IgD-negative memory B cell (primary cell): Measurements from ENCODE around the gene NCKAP5. TPM values are rescaled to one million over a fixed set of nuclear protein-coding genes. Genes with fewer than 3 reads are reported as not detected.
A peak's percentile ranks its signal among the peaks of the same experiment; 100 is the strongest.

ENCODE experiments used
- H3K27ac Mint-ChIP-seq, 3 donors: one replicate each; pipeline ENCODE4 v1.8.0; 2020 to 2022; ENCODE audit warnings: mild to moderate bottlenecking in 3 of 3, mixed read lengths in 3 of 3, moderate library complexity in 1 of 3
- H3K27me3 Mint-ChIP-seq: one replicate; pipeline ENCODE4 v1.8.0; 2021; ENCODE audit warnings: mixed read lengths
- H3K36me3 Mint-ChIP-seq: one replicate; pipeline ENCODE4 v1.8.0; 2020; ENCODE audit warnings: mild to moderate bottlenecking, mixed read lengths
- H3K4me1 Mint-ChIP-seq, 3 donors: one replicate each; pipeline ENCODE4 v1.8.0; 2020 to 2022; ENCODE audit warnings: mixed read lengths in 3 of 3, mild to moderate bottlenecking in 1 of 3
- H3K4me3 Mint-ChIP-seq, 4 donors: one replicate each; pipeline ENCODE4 v1.8.0; 2020 to 2022; ENCODE audit warnings: mild to moderate bottlenecking in 4 of 4, mixed read lengths in 4 of 4, moderate library complexity in 3 of 4
- H3K9me3 Mint-ChIP-seq, 3 donors: one replicate each; pipeline ENCODE4 v1.8.0; 2020 to 2021; ENCODE audit warnings: mixed read lengths in 3 of 3, mild to moderate bottlenecking in 1 of 3
- polyA plus RNA-seq: library from polyadenylated mRNA; unstranded; fragments of 300-500 nt; fragmentation: Illumina TruSeq; gene quantifications from one replicate; pipeline ENCODE4 v1.2.3, GENCODE V29; 2021

NCKAP5 gene
- polyA plus RNA-seq, 1 donor from 2014 or later = not detected

DNA sequence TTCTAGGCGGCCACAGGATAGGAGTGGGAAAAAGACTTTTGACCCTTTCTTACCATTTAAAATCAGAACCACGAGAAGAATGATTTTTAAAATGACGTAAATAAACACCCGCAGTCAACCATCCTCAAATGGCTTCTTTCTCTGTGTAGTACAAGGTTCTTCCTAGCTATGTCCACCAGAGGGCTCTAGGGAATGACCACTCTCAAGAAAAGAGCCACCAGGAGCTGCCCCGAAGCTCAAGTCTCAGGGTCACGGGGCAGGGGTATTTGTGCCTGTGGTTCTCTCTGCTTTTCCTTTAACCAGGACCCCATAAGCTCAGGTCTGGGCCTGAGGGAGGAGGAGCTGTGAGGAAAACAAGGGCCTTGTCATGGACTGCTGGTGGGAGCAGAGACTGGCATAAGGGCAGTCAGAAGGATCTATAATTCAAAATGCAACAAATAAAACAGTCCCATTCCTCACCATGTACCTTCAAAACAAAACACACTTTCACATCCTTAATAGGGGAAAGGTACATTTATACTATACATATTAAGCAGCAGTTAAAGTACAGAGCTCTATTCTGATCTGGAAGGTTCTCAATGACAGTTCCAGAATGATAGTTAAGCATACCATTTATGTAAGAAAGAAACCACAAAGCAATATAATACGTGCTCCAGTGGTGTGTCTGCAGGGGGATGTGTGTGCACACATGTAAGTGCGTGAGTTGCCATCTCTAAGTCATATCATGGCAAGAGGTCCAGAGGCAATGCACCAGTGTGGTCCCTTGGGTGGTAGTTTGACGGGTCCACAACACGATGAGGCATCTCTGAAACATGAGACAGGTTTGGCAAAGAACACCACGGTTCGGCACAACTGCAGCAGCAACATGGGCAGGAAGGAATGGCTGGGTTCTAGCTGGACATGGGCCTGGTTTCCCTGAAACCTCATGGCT, 916.9 kb downstream of the NCKAP5 start:
- peaks cover 0 to 4% (median 1%) of the 10 kb centered on the region in 3 donors for H3K9me3 Mint-ChIP-seq

DNA sequence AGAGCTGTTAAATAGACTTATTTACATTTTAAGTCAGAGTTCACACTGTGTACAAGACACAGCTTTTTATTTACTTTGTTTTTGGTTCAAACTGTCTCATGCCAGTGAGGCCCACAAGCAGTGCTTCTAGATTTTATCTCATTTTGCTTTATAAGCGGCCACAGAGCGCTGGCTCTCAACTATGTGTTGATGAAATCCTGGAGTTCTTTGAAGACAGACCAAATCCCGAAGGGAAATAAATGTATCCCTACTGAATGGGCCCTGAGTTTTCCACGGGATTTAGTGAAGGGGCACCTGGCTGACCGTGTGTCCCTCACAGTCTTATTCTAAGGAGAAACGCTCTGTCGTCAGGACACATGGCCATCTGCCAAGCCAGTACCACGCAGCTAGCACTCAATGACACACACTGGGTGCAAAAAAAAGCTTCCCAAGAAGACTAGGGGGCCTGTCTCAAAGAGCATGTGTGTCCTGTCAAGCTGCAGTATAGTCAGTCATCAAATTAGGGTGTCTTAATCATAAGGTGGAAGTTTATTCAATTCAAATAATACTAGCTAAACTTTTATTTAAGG, 921.6 kb downstream of the NCKAP5 start:
- H3K4me1 Mint-ChIP-seq = peaks cover 5 to 27% (median 20%) of the 10 kb centered on the region in 3 donors
- peaks cover 8% of the 10 kb centered on the region for H3K27me3 Mint-ChIP-seq
- peak overlapping the region in 2 of 3 donors; percentile 64 to 80 for H3K27ac Mint-ChIP-seq
- no peaks in the 10 kb centered on the region for H3K36me3 Mint-ChIP-seq
- H3K4me3 Mint-ChIP-seq = peak overlapping the region in 1 of 4 donors; percentile 68
- peaks cover 0 to 2% (median 0%) of the 10 kb centered on the region in 3 donors for H3K9me3 Mint-ChIP-seq

More for the DNA sequence above, 916.9 kb downstream of the NCKAP5 start:
- H3K27ac Mint-ChIP-seq = no peak overlapping the region
- H3K4me1 Mint-ChIP-seq = peaks cover 0 to 4% (median 4%) of the 10 kb centered on the region in 3 donors
- H3K4me3 Mint-ChIP-seq = no peak overlapping the region
- no peaks in the 10 kb centered on the region for H3K36me3 Mint-ChIP-seq
- peaks cover 5% of the 10 kb centered on the region for H3K27me3 Mint-ChIP-seq

DNA sequence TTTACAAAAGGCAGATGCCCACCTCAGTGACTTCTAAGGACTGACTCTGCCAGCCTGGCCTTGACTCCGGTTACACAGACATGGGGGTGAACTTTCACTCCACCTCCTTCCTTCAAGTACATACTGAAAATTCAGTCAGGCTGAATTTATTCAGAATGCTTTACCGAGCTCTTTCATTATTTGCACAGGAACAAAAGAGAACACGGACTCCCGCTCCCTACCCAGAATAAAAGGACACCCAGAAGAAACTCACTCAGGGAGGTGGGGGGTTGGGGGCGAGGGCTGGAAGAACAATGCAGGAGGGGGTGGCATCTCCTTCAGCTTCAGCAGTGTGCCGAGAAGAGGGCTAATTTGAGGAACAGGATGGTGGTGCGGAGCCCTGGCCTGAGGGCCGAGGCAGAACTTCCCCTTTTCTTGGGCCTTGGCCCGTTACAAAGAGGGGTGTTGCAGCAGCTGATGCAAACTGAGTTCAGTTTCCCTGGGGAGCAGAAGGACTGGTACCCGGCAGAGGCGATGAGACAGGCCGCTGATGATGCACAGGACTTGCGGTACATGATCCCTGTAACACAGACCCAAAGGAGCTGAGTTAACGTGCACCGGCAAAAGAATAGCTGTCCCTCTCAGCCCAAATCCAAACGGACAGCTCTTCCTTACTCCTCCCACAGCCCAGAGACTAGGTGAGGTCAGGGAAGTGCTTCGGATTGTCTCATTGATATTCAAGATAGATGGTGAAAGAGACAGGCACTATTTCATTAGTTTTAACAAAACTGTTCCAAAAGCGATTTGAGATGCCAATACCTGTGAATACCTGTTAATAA, 922.3 kb downstream of the NCKAP5 start:
- H3K27me3 Mint-ChIP-seq = peaks cover 8% of the 10 kb centered on the region
- no peaks in the 10 kb centered on the region for H3K36me3 Mint-ChIP-seq
- H3K4me3 Mint-ChIP-seq = peak overlapping the region in 3 of 4 donors; percentile 9 to 79 (median 42)
- H3K4me1 Mint-ChIP-seq = peaks cover 5 to 27% (median 20%) of the 10 kb centered on the region in 3 donors
- H3K9me3 Mint-ChIP-seq = peaks cover 0 to 2% (median 0%) of the 10 kb centered on the region in 3 donors
- H3K27ac Mint-ChIP-seq = peak overlapping the region; percentile 49 to 90 (median 80)

DNA sequence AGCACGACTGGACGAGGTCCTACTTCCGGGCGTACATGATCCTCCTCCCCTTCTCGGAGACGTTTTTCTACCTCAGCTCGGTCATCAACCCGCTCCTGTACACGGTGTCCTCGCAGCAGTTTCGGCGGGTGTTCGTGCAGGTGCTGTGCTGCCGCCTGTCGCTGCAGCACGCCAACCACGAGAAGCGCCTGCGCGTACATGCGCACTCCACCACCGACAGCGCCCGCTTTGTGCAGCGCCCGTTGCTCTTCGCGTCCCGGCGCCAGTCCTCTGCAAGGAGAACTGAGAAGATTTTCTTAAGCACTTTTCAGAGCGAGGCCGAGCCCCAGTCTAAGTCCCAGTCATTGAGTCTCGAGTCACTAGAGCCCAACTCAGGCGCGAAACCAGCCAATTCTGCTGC, 923.1 kb downstream of the NCKAP5 start:
- Mint-ChIP-seq H3K4me3 (peak overlapping the region in 3 of 4 donors; percentile 46 to 79 (median 75)), H3K27ac (peak overlapping the region in 2 of 3 donors; percentile 49 to 55), H3K4me1 (peaks cover 5 to 27% (median 20%) of the 10 kb centered on the region in 3 donors), H3K9me3 (peaks cover 0 to 2% (median 0%) of the 10 kb centered on the region in 3 donors), H3K27me3 (peaks cover 9% of the 10 kb centered on the region), H3K36me3 (no peaks in the 10 kb centered on the region)

DNA sequence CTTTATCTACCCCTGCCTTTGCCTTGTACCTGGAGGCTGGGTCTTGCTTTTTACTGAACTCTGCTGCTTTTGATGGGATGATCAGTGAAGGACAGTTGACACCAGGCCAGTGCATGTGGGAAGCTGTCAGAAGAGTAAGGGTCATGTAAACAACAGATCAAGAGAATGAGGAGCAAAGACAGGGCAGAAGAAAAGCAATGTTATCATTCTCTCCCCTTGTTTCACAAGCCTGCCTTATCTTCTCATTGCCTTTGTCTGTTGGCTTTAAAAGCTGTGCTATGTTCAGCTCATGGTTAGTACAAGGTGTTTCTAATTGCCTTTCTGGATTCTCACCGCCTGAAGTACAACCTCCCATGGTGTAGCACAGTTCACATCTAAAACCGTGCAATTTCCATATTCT, 925.8 kb downstream of the NCKAP5 start:
- Mint-ChIP-seq H3K4me1 (peaks cover 5 to 27% (median 20%) of the 10 kb centered on the region in 3 donors), H3K9me3 (peaks cover 0 to 2% (median 0%) of the 10 kb centered on the region in 3 donors), H3K36me3 (no peaks in the 10 kb centered on the region), H3K27ac (peak overlapping the region in 1 of 3 donors; percentile 47), H3K4me3 (no peak overlapping the region), H3K27me3 (peaks cover 6% of the 10 kb centered on the region)

DNA sequence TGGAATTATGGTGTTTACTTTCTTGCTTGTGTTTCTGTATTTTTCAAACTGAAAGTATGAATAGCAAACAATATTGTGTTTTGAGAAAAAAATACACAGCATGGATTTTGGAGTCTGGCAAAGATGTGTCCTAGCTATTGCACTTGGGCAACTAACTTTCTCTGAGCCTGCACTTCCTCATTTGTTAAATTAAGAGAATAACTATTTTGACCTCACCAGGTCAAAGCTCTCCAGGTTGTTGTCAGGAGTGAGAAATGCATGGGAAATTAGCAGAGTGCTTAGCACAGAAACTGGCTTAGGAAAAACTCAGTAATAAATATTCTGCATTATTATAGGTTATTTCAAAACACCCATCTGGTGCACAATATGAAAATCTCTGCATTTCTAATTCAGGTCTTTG, 926.4 kb downstream of the NCKAP5 start:
- H3K27me3 Mint-ChIP-seq = peaks cover 6% of the 10 kb centered on the region
- no peak overlapping the region for H3K27ac Mint-ChIP-seq
- no peaks in the 10 kb centered on the region for H3K36me3 Mint-ChIP-seq
- peaks cover 5 to 24% (median 17%) of the 10 kb centered on the region in 3 donors for H3K4me1 Mint-ChIP-seq
- H3K9me3 Mint-ChIP-seq = peaks cover 0 to 2% (median 0%) of the 10 kb centered on the region in 3 donors
- H3K4me3 Mint-ChIP-seq = no peak overlapping the region

DNA sequence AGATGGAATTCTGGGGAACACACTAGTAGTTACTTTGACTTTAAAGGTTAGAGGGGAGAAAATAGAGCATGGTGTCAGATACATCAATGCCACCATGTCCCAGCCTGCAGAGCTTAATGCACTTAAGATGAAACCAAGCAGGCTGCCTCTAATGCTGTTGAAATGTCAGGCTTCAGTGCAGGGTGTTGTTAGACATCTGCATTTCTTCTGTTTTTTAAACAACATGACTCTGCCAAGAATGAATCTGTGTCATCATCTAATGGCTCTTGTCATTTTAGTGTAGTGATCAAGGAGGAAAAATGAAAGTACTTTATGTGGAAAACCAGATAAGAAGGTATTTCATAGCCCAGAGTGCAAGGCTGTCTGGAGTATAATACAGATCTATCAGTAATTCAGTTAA, 928.1 kb downstream of the NCKAP5 start:
- Mint-ChIP-seq H3K36me3 (no peaks in the 10 kb centered on the region), H3K27me3 (peaks cover 5% of the 10 kb centered on the region), H3K27ac (no peak overlapping the region), H3K9me3 (peaks cover 0 to 2% (median 0%) of the 10 kb centered on the region in 3 donors), H3K4me3 (no peak overlapping the region), H3K4me1 (peaks cover 0 to 15% (median 7%) of the 10 kb centered on the region in 3 donors)

DNA sequence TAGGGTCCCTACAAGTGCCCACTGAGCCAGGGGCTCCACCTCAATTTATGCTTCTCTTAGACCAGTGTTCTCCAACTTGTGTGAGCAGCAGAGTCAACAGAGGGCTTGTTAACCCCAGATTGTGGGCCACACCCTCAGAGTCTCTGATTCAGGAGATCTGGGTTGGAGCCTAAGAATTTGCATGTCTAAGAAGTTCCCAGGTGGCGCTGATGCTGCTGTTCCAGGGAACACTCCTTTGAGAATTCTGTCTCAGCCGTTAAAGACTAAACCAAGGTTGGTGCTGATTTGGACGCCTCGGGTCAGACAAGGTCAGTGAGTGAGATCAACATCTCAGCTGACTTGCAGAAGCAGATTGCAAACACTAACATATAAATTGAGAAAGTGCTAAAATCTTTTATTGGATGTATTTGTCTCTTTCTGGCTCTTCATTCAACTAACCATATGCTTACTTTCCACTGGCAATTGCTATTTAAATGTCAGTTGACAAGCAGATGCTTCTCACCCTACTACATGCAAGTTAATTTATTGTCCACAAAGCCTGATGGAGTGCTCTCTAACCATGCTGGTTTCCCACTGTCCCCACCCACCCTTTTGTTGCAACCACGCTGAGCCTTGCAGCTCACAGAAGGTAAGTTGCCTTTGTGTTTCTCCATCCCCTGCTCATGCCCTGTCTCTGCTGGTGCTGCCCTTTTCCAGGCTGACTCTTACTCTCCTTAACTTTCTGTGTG, 929.8 kb downstream of the NCKAP5 start:
- Mint-ChIP-seq H3K27me3 (peaks cover 5% of the 10 kb centered on the region), H3K27ac (no peak overlapping the region), H3K4me1 (peaks cover 0 to 10% (median 0%) of the 10 kb centered on the region in 3 donors), H3K36me3 (no peaks in the 10 kb centered on the region), H3K9me3 (peaks cover 0 to 2% (median 0%) of the 10 kb centered on the region in 3 donors), H3K4me3 (no peak overlapping the region)

DNA sequence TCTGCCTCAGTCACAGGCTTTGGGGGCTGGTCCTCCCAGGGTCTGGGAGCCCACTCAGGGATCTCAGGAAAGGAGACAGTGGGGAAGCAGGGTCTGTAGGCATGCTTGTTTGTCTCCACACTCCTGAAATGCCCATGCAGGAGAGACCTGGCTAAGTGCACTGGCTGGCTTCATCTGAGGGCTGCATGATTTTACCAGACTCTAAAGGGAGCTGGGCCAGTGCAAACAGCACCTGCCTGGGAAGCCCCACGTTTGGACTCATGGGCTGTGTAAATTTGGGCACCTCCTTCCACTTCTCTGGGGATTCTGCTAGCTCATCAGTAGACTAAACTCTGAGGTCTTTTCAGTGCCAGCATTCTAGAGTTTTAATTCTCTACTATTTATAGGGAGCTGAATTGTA, 931.9 kb downstream of the NCKAP5 start:
- no peaks in the 10 kb centered on the region for H3K36me3 Mint-ChIP-seq
- H3K9me3 Mint-ChIP-seq = peaks cover 0 to 2% (median 0%) of the 10 kb centered on the region in 3 donors
- H3K27me3 Mint-ChIP-seq = peaks cover 5% of the 10 kb centered on the region
- no peak overlapping the region for H3K27ac Mint-ChIP-seq
- H3K4me1 Mint-ChIP-seq = no peaks in the 10 kb centered on the region
- no peak overlapping the region for H3K4me3 Mint-ChIP-seq

DNA sequence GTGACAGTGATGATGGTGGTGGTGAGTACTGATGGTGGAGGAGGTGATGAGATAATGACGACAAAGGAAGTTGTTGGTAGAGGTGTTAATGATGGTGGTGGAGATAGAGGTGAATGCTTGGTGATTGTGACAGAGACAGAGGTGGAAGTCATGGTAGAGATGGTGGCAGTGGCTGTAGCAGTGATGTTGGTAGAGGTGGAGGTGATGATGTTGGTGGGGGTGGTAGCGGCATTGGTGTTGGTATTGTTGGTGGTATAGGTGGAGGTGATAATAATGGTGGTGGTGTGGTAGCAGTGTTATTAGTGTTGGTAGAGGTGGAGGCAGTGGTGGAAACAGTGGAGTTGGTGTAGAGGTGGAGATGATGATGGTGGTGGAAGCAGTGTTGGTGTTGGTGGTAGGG, 934.6 kb downstream of the NCKAP5 start:
- H3K27me3 Mint-ChIP-seq = peaks cover 5% of the 10 kb centered on the region
- H3K27ac Mint-ChIP-seq = no peak overlapping the region
- H3K9me3 Mint-ChIP-seq = peaks cover 0 to 2% (median 0%) of the 10 kb centered on the region in 3 donors
- no peaks in the 10 kb centered on the region for H3K4me1 Mint-ChIP-seq
- no peaks in the 10 kb centered on the region for H3K36me3 Mint-ChIP-seq
- no peak overlapping the region for H3K4me3 Mint-ChIP-seq

DNA sequence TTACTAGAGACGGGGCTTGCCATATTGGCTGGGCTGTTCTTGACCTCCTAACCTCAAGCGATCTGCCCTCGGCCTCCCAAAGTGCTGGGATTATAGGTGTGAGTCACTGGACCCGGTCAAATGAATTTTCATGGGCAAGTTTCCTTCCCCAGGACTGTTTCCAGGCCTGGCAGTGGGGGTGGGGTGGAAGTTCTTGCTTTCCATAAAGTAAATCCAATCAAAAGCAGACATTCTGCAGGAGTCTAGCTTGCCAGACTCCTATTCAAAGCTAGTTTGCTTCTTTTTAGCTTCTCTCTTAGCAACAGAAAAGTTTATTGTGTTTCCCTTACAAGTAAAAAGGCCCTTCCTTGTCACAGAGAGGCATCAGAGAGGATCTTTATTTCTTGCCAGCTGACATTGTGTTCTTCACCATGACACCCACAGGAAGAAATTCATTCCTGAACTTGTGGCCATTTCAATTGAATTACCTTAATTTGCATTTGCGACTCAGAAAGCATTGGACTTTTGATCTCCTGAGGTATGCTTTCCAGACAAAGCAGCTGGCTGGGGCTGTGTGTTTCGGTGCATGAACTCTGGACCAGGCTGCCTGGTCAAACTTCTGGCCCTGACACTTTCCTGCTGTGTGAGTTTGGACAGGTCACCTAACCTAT, 936.1 kb downstream of the NCKAP5 start:
- no peak overlapping the region for H3K27ac Mint-ChIP-seq
- peaks cover 9% of the 10 kb centered on the region for H3K27me3 Mint-ChIP-seq
- H3K36me3 Mint-ChIP-seq = no peaks in the 10 kb centered on the region
- H3K9me3 Mint-ChIP-seq = peaks cover 0 to 2% (median 0%) of the 10 kb centered on the region in 3 donors
- peak overlapping the region in 1 of 4 donors; percentile 32 for H3K4me3 Mint-ChIP-seq
- no peaks in the 10 kb centered on the region for H3K4me1 Mint-ChIP-seq

DNA sequence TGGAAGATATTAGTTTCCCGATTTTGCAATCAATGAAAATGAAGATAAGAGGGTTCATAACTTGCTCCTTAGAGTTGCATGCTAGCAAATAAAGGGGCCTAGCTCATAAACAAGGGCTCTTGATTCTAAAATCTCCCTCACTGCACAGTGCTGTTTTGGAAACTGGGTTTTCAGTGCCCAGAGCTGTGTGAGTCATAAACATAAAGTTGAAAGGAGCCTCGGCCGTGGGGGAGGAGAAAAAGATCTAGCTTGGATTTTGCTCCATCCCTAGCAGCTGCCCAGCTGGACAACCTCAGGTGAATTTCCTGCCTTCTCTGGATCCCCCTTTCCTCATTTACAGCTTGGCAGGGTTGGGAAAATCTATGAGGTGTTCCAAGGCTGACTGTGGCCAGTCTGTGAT, 940.7 kb downstream of the NCKAP5 start:
- Mint-ChIP-seq H3K27ac (no peak overlapping the region), H3K9me3 (peaks cover 0 to 2% (median 0%) of the 10 kb centered on the region in 3 donors), H3K4me1 (no peaks in the 10 kb centered on the region), H3K4me3 (no peak overlapping the region), H3K36me3 (no peaks in the 10 kb centered on the region), H3K27me3 (peaks cover 13% of the 10 kb centered on the region)

DNA sequence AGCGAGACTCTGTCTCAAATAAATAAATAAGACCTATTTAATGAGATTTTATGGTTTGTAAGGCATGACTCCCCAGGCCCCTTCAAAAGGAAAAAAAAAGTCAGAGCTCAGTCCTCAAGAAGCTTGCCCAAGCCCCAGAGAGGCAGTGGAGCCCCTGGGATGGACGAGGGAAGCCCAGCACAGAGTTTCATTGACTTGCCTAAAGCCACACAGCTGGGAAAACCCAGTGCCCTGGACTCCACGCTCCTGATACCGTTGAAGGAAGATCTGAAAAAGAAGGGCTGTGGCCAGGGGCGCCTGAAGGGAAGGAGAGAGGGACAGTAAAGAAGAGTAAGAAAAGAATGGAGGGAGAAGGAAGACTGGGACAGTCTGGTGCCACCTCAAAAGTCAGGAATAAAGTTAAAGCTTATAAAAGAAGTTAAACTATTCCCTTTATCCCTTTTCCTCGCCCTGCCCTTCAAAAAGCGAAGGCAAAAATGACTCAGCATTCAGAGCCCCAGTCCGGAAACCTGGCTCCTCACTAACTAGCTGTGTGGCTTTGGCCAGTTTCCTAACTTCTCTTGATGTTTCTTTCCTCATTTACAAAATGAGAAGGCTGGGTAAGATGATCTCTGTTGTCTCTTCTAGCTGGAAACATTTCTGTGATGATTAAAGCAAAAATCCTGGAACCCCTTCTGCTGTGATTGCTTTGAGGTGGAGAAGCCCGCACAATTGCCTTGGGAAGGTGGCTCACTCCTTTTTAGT, 945.0 kb downstream of the NCKAP5 start:
- no peaks in the 10 kb centered on the region for H3K4me1 Mint-ChIP-seq
- H3K27ac Mint-ChIP-seq = no peak overlapping the region
- no peak overlapping the region for H3K4me3 Mint-ChIP-seq
- no peaks in the 10 kb centered on the region for H3K36me3 Mint-ChIP-seq
- peaks cover 10% of the 10 kb centered on the region for H3K27me3 Mint-ChIP-seq
- peaks cover 0 to 2% (median 0%) of the 10 kb centered on the region in 3 donors for H3K9me3 Mint-ChIP-seq
